ENCODE results near the gene TENM3.

- no peak for TF ChIP-seq E2F6 (IDR thresholded peaks at IDR 0.05)
- no peak for TF ChIP-seq RFX5 (IDR thresholded peaks at IDR 0.05; ENCODE audit: borderline replicate concordance, low read depth, low read length)
- TF ChIP-seq CTCF (IDR thresholded peaks at IDR 0.05; ENCODE audit: control extremely low read depth in 1 of 3, insufficient read depth in 1 of 3, low read depth in 1 of 3, low read length in 3 of 3): no peak
- TF ChIP-seq EP300 (IDR thresholded peaks at IDR 0.05; ENCODE audit: borderline replicate concordance in 1 of 2, low read depth in 2 of 2, low read length in 2 of 2): no peak
- TF ChIP-seq POLR2A (IDR thresholded peaks at IDR 0.05; ENCODE audit: control extremely low read depth in 1 of 2, low read depth in 2 of 2, low read length in 2 of 2): no peak
Measured at GRCh38 chr4:182724414-182724813, 481.2 kb downstream of the TENM3 start.
